Osteocyte (in vitro differentiated cells): ENCODE data around the gene GIT2. TPM values are rescaled to one million over a fixed set of nuclear protein-coding genes. Genes with fewer than 3 reads are reported as not detected.

Experiments
- DNase-seq: peaks from one replicate; pipeline ENCODE4 v3.0.0; 2021; ENCODE audit warnings: mixed read lengths; ENCODE audit not compliant: unreplicated experiment; ENCODE audit errors: extremely low spot score
- H3K27ac Mint-ChIP-seq: one replicate; pipeline ENCODE4 v1.8.0; 2021; ENCODE audit warnings: mild to moderate bottlenecking, mixed read lengths; ENCODE audit not compliant: unreplicated experiment
- H3K27me3 Mint-ChIP-seq: one replicate; pipeline ENCODE4 v1.8.0; 2021; ENCODE audit warnings: mixed read lengths; ENCODE audit not compliant: unreplicated experiment
- H3K36me3 Mint-ChIP-seq: one replicate; pipeline ENCODE4 v1.8.0; 2021; ENCODE audit warnings: mixed read lengths; ENCODE audit not compliant: unreplicated experiment
- H3K4me1 Mint-ChIP-seq: one replicate; pipeline ENCODE4 v1.8.0; 2021; ENCODE audit warnings: mixed read lengths; ENCODE audit not compliant: unreplicated experiment
- H3K4me3 Mint-ChIP-seq: one replicate; pipeline ENCODE4 v1.8.0; 2021; ENCODE audit warnings: mild to moderate bottlenecking, moderate library complexity, mixed read lengths; ENCODE audit not compliant: unreplicated experiment
- H3K9me3 Mint-ChIP-seq: one replicate; pipeline ENCODE4 v1.8.0; 2021; ENCODE audit warnings: mixed read lengths; ENCODE audit not compliant: unreplicated experiment
- CTCF ChIP-seq: fragments of 200-600 bp; sonication (generic); IDR thresholded peaks from 2 replicates; pipeline ENCODE4 v1.5.0; 2021; ENCODE audit warnings: antibody characterized with exemption, mild to moderate bottlenecking, moderate library complexity
- total RNA-seq: library from RNA; stranded (reverse); gene quantifications from 2 replicates; pipeline ENCODE4 v1.2.1, GENCODE V29; 2021

Gene GIT2
- total RNA-seq, 1 donor from 2014 or later = 49.6 TPM

DNA sequence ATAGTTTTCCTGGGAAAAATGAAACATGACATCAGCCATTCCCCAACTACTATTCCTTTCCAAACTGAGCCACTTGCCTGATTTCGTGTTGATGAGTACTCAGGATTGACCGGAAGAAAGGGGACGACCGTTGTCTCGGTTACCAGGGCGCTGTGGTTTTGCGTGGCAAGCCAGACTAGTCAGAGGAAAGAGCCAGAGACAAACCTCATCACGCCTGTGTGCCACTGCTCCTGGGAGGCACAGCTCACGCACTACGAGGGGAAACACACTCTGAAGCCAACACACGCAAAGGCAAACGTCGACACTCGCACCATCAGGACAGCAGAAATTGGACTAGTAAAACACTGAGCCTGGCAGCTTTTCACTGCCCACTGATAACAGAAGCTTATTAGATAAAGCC is 35.0 kb downstream of the GIT2 start:
- H3K4me3 Mint-ChIP-seq = no peak overlapping the region
- no peaks in the 10 kb centered on the region for H3K27me3 Mint-ChIP-seq
- no peaks in the 10 kb centered on the region for H3K4me1 Mint-ChIP-seq
- no peak for DNase-seq
- H3K36me3 Mint-ChIP-seq = peaks cover 45% of the 10 kb centered on the region
- H3K9me3 Mint-ChIP-seq = no peaks in the 10 kb centered on the region
- TF ChIP-seq CTCF = no peak
- H3K27ac Mint-ChIP-seq = no peak overlapping the region

GRCh38 chr12:109959411-109960093 is 36.6 kb downstream of the GIT2 start:
- Mint-ChIP-seq H3K4me3 (no peak overlapping the region), H3K27me3 (no peaks in the 10 kb centered on the region), H3K9me3 (no peaks in the 10 kb centered on the region), H3K36me3 (peaks cover 39% of the 10 kb centered on the region), H3K4me1 (no peaks in the 10 kb centered on the region), H3K27ac (no peak overlapping the region)
- no peak for TF ChIP-seq CTCF
- DNase-seq = no peak

GRCh38 chr12:109958374-109958773 is 37.8 kb downstream of the GIT2 start:
- TF ChIP-seq CTCF = no peak
- Mint-ChIP-seq H3K9me3 (no peaks in the 10 kb centered on the region), H3K4me3 (no peak overlapping the region), H3K4me1 (no peaks in the 10 kb centered on the region), H3K36me3 (peaks cover 44% of the 10 kb centered on the region), H3K27me3 (no peaks in the 10 kb centered on the region), H3K27ac (no peak overlapping the region)
- no peak for DNase-seq

- no peak for DNase-seq
- no peaks in the 10 kb centered on the region for H3K9me3 Mint-ChIP-seq
- TF ChIP-seq CTCF = no peak
- no peak overlapping the region for H3K4me3 Mint-ChIP-seq
- no peak overlapping the region for H3K27ac Mint-ChIP-seq
- H3K4me1 Mint-ChIP-seq = peaks cover 31% of the 10 kb centered on the region
- H3K36me3 Mint-ChIP-seq = peaks cover 50% of the 10 kb centered on the region
- H3K27me3 Mint-ChIP-seq = no peaks in the 10 kb centered on the region
Measured at GRCh38 chr12:109953656-109954055, 42.5 kb downstream of the GIT2 start.

DNA sequence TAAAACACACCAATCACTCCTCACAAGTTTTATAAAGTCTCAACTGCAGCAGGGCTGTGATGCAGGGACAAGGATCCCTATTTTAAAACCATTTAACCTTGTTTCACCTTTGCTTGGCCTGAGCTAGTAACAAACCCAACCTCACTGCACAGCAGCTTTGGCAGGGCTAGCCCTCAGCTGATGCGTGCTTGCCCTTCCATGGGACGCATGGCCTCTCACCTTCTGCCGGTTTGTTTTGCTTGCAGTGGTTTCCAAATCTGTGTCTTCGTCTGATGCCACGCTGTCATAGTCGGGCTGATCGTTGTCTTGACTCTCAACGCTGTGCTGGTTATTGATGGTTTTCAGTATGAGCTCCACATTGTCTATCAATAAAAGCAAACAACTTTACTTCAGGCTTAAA is 43.3 kb downstream of the GIT2 start:
- no peaks in the 10 kb centered on the region for H3K9me3 Mint-ChIP-seq
- peaks cover 52% of the 10 kb centered on the region for H3K36me3 Mint-ChIP-seq
- no peak for DNase-seq
- no peak overlapping the region for H3K4me3 Mint-ChIP-seq
- H3K4me1 Mint-ChIP-seq = peaks cover 37% of the 10 kb centered on the region
- TF ChIP-seq CTCF = no peak
- H3K27ac Mint-ChIP-seq = no peak overlapping the region
- H3K27me3 Mint-ChIP-seq = no peaks in the 10 kb centered on the region
